Activated CD8-positive, alpha-beta T cell treated with anti-CD3 and anti-CD28 coated beads, Interleukin-2, amount 10 ng/mL, durations not matched to agents 7 days and 5 days (primary cell): ENCODE data around the gene TUBA3D. TPM values are rescaled to one million over a fixed set of nuclear protein-coding genes. Genes with fewer than 3 reads are reported as not detected.
"Not testable (repeated sequence)": the region's sequence is repeated elsewhere in the genome, so short reads cannot be mapped to it uniquely, and the experiment has no call there.

Experiments used
- ATAC-seq: fragments of 150-1000 bp; cut with Tn5 transposase; one replicate; pipeline ENCODE4 v1.10.0; 2021; ENCODE audit warnings: moderate library complexity
- CTCF ChIA-PET: fragments of 350-600 bp; sonication (Branson Sonifier 250); formaldehyde crosslinking; loops from one replicate; lab custom pipeline; 2021; ENCODE audit warnings: antibody characterized with exemption; lab: Charles Lee
- POLR2A ChIA-PET: fragments of 350-600 bp; sonication (Branson Sonifier 250); formaldehyde crosslinking; loops from one replicate; lab custom pipeline; 2021; ENCODE audit warnings: antibody characterized with exemption; lab: Charles Lee
- DNase-seq: peaks from one replicate; pipeline ENCODE4 v3.0.0-alpha.2; 2020
- H3K27ac Mint-ChIP-seq: one replicate; pipeline ENCODE4 v1.8.0; 2021; ENCODE audit warnings: mild to moderate bottlenecking, mixed read lengths
- H3K27me3 Mint-ChIP-seq: one replicate; pipeline ENCODE4 v1.8.0; 2021; ENCODE audit warnings: low read depth, mixed read lengths
- H3K36me3 Mint-ChIP-seq: one replicate; pipeline ENCODE4 v1.8.0; 2021; ENCODE audit warnings: low read depth, mixed read lengths
- H3K4me1 Mint-ChIP-seq: one replicate; pipeline ENCODE4 v1.8.0; 2021; ENCODE audit warnings: low read depth, mixed read lengths
- H3K4me3 Mint-ChIP-seq: one replicate; pipeline ENCODE4 v1.8.0; 2021; ENCODE audit warnings: mild to moderate bottlenecking, mixed read lengths
- H3K9me3 Mint-ChIP-seq: one replicate; pipeline ENCODE4 v1.8.0; 2022; ENCODE audit warnings: mixed read lengths; ENCODE audit not compliant: insufficient read depth
- total RNA-seq, 2 experiments: library from RNA; stranded (reverse); gene quantifications; one replicate each; pipeline ENCODE4 v1.2.3, GENCODE V29; 2021

TUBA3D gene
- total RNA-seq, 2 experiments from 2014 or later: not detected

GRCh38 chr2:131471624-131472023 lies 4.3 kb upstream of the TUBA3D start:
- H3K9me3 Mint-ChIP-seq, POLR2A ChIA-PET, H3K27me3 Mint-ChIP-seq, DNase-seq, H3K4me3 Mint-ChIP-seq, H3K4me1 Mint-ChIP-seq, ATAC-seq, CTCF ChIA-PET, H3K27ac Mint-ChIP-seq: not testable (repeated sequence)
- H3K36me3 Mint-ChIP-seq: peaks cover 11% of the 10 kb centered on the region

GRCh38 chr2:131473266-131473665 lies 2.7 kb upstream of the TUBA3D start:
- H3K36me3 Mint-ChIP-seq: peaks cover 15% of the 10 kb centered on the region
- H3K27me3 Mint-ChIP-seq, H3K4me3 Mint-ChIP-seq, POLR2A ChIA-PET, DNase-seq, H3K4me1 Mint-ChIP-seq, H3K27ac Mint-ChIP-seq, ATAC-seq, H3K9me3 Mint-ChIP-seq, CTCF ChIA-PET: not testable (repeated sequence)

GRCh38 chr2:131476363-131476762 lies 444 bp downstream of the TUBA3D start:
- H3K27me3 Mint-ChIP-seq, H3K27ac Mint-ChIP-seq, DNase-seq, H3K9me3 Mint-ChIP-seq, H3K4me1 Mint-ChIP-seq, H3K4me3 Mint-ChIP-seq, POLR2A ChIA-PET, ATAC-seq, CTCF ChIA-PET: not testable (repeated sequence)
- H3K36me3 Mint-ChIP-seq: peaks cover 15% of the 10 kb centered on the region

GRCh38 chr2:131477227-131477626 lies 1.3 kb downstream of the TUBA3D start:
- DNase-seq, POLR2A ChIA-PET, H3K4me1 Mint-ChIP-seq, H3K4me3 Mint-ChIP-seq, H3K9me3 Mint-ChIP-seq, ATAC-seq, H3K27ac Mint-ChIP-seq, CTCF ChIA-PET, H3K27me3 Mint-ChIP-seq: not testable (repeated sequence)
- H3K36me3 Mint-ChIP-seq: peaks cover 17% of the 10 kb centered on the region

- CTCF ChIA-PET, ATAC-seq, DNase-seq, H3K27me3 Mint-ChIP-seq, H3K9me3 Mint-ChIP-seq, POLR2A ChIA-PET, H3K4me3 Mint-ChIP-seq, H3K27ac Mint-ChIP-seq: not testable (repeated sequence)
- Mint-ChIP-seq H3K36me3 (peaks cover 26% of the 10 kb centered on the region), H3K4me1 (peaks cover 14% of the 10 kb centered on the region)
These were observed 2.3 kb downstream of the TUBA3D start for GRCh38 chr2:131478074-131478849.

- H3K27me3 Mint-ChIP-seq, POLR2A ChIA-PET, H3K27ac Mint-ChIP-seq, DNase-seq, H3K9me3 Mint-ChIP-seq, CTCF ChIA-PET, ATAC-seq, H3K4me3 Mint-ChIP-seq: not testable (repeated sequence)
- Mint-ChIP-seq H3K36me3 (peaks cover 32% of the 10 kb centered on the region), H3K4me1 (peaks cover 15% of the 10 kb centered on the region)
These were observed 3.0 kb downstream of the TUBA3D start for GRCh38 chr2:131478850-131479461.

GRCh38 chr2:131480351-131480750 lies 4.4 kb downstream of the TUBA3D start:
- DNase-seq, H3K4me3 Mint-ChIP-seq, H3K9me3 Mint-ChIP-seq, POLR2A ChIA-PET, CTCF ChIA-PET, H3K27me3 Mint-ChIP-seq, ATAC-seq, H3K27ac Mint-ChIP-seq: not testable (repeated sequence)
- Mint-ChIP-seq H3K36me3 (peaks cover 35% of the 10 kb centered on the region), H3K4me1 (peaks cover 15% of the 10 kb centered on the region)

- POLR2A ChIA-PET, H3K4me3 Mint-ChIP-seq, DNase-seq, H3K27me3 Mint-ChIP-seq, H3K27ac Mint-ChIP-seq, ATAC-seq, CTCF ChIA-PET, H3K9me3 Mint-ChIP-seq: not testable (repeated sequence)
- peaks cover 25% of the 10 kb centered on the region for H3K36me3 Mint-ChIP-seq
- H3K4me1 Mint-ChIP-seq: peaks cover 15% of the 10 kb centered on the region
These were observed 6.7 kb downstream of the TUBA3D start for GRCh38 chr2:131482506-131483155.

GRCh38 chr2:131483981-131484820 lies 8.3 kb downstream of the TUBA3D start:
- H3K4me3 Mint-ChIP-seq, ATAC-seq, H3K27ac Mint-ChIP-seq, POLR2A ChIA-PET, DNase-seq, H3K27me3 Mint-ChIP-seq, H3K9me3 Mint-ChIP-seq: not testable (repeated sequence)
- Mint-ChIP-seq H3K36me3 (peaks cover 28% of the 10 kb centered on the region), H3K4me1 (peaks cover 28% of the 10 kb centered on the region)
- CTCF ChIA-PET: interaction anchor here (1.1 kb wide), 1 partner anchor 8 kb away, joined by 8 read pairs; the partner anchor contains the start of gene MZT2A

GRCh38 chr2:131484906-131485460 lies 9.1 kb downstream of the TUBA3D start:
- Mint-ChIP-seq H3K4me1 (peaks cover 34% of the 10 kb centered on the region), H3K36me3 (peaks cover 30% of the 10 kb centered on the region)
- H3K27me3 Mint-ChIP-seq, DNase-seq, H3K4me3 Mint-ChIP-seq, H3K9me3 Mint-ChIP-seq, CTCF ChIA-PET, POLR2A ChIA-PET, ATAC-seq, H3K27ac Mint-ChIP-seq: not testable (repeated sequence)

GRCh38 chr2:131486201-131486902 lies 10.4 kb downstream of the TUBA3D start:
- Mint-ChIP-seq H3K4me1 (peaks cover 46% of the 10 kb centered on the region), H3K36me3 (peaks cover 42% of the 10 kb centered on the region)
- H3K4me3 Mint-ChIP-seq, H3K9me3 Mint-ChIP-seq, H3K27ac Mint-ChIP-seq, H3K27me3 Mint-ChIP-seq, ATAC-seq, POLR2A ChIA-PET, DNase-seq: not testable (repeated sequence)
- CTCF ChIA-PET: interaction anchor here (1.2 kb wide), 1 partner anchor 186 kb away, joined by 3 read pairs; no protein-coding TSS in a partner anchor
